Forelimb muscle (tissue), 1 donor: ENCODE measurements around the gene MRPS12. TPM values are rescaled to one million over a fixed set of nuclear protein-coding genes. Genes with fewer than 3 reads are reported as not detected.

ENCODE experiments used
- DNase-seq: peaks from one replicate; pipeline ENCODE4 v3.0.0-alpha.2; 2013; ENCODE audit warnings: low read depth
- polyA plus RNA-seq: library from polyadenylated mRNA; unstranded; fragments of 120-200 nt; gene quantifications from one replicate; pipeline ENCODE4 v1.2.1, GENCODE V29; 2013; ENCODE audit not compliant: insufficient read length

MRPS12 gene
- polyA plus RNA-seq, 1 donor, result 18.5 TPM

DNA sequence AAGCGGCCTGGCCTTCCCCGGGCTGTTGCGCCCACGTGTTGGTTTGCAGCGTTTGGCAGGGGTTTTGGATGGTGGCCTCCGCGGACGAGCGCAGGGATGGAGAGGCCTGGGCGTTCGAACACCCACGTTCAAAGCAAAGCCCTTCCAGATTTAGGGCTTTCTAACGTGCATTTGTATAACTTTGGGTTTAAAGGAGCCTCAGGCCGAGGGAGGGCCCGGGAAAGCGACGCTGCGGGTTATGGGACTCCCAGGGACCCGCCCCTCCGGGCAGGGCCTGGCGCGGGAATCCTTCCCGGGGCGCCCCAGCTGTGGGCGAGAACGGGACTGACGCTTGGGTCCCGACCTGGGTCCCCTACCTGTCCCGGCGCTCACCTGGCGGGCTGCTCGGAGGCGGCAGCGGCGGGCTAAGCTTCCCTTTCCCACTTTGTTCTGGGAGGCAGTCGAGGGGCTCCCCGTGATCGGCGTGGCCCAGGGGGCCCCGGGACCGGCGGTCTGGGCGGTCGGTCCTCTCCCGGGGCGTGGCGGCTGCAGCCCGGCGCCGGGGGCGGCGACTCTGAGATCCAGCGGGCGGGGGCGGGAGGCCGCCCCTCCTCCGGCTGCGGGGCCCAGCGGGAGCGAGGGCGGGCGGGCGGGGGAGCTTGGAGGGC lies 44.6 kb downstream of the MRPS12 start, which contains the start of gene FBXO17:
Gene FBXO17 (minus strand): TSS at position 529 of the 647 bp plus-strand sequence. CDS start 25,423 bp downstream, outside the sequence.
- no peak for DNase-seq

- DNase-seq, result no peak
These were observed 45.1 kb downstream of the MRPS12 start for GRCh38 chr19:38975861-38976271.

- no peak for DNase-seq
These were observed 46.9 kb downstream of the MRPS12 start for GRCh38 chr19:38977445-38978325.

DNA sequence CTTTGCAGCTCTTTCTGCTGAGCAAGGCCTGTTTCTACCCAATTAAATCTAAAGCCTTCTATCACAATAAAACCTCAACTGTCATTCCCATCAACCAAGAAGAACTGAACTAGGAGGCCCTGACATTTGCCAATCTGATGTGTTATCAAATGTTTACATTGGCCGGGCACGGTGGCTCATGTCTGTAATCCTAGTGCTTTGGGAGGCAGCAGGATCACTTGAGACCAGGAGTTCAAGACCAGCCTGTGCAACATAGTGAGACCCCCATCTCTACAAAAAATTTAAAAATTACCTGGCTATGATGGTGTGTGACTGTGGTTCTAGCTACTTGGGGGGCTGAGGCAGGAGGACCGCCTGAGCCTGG lies 47.6 kb downstream of the MRPS12 start:
- DNase-seq, result no peak

- no peak for DNase-seq
These were observed 49.1 kb downstream of the MRPS12 start for GRCh38 chr19:38979812-38980211.

DNA sequence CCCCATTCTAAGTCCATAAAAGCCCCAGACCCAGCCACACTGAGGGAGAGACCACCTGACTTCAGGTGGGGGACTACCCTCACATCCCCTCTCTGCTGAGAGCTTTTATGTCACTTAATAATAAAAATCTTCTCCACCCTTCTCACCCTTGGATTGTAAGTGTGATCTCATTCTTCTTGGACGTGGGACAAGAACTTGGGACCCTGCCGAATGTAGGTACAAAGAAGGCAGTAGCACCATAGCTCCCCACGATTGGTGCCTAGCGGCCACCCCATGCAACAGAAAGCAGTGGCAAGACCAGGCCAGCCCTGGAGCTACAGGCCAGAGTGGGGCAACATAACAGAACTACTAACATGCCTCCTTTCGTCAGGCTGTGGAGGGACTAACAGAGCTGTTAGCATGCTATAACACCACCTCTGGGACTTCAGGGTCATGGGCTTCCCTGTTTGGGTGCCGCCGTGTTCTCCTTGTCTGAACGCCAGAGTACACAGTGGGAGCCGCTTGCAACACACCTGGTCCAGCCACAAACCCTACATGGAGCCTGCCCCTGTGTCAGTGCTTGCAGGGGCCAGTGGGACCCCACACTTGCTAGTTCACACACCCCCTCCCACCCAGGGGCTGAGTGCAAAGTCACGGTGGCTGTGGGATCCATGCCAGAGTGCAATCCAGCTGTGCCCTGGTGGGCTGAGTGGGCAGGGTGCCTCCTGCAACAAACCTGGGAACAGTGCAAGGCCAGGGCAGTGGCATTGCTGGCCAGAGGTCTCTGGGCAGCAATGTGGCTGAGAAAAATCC lies 50.0 kb downstream of the MRPS12 start:
- DNase-seq, result no peak

Other genes starting within 250 kb of the MRPS12 start
- 0.92 TPM for gene CAPN12, start 186.5 kb upstream of the MRPS12 start, polyA plus RNA-seq
- gene LGALS7, start 157.4 kb upstream of the MRPS12 start, polyA plus RNA-seq, result 0.42 TPM
- not detected for gene LGALS7B, start 141.7 kb upstream of the MRPS12 start, polyA plus RNA-seq
- gene LGALS4, start 118.0 kb upstream of the MRPS12 start, polyA plus RNA-seq, result 0.99 TPM
- gene ECH1, start 99.2 kb upstream of the MRPS12 start, polyA plus RNA-seq, result 118 TPM
- 226 TPM for gene HNRNPL, start 81.0 kb upstream of the MRPS12 start, polyA plus RNA-seq
- 9.6 TPM for gene RINL, start 52.7 kb upstream of the MRPS12 start, polyA plus RNA-seq
- 104 TPM for gene SIRT2, start 31.3 kb upstream of the MRPS12 start, polyA plus RNA-seq
- 9.6 TPM for gene NFKBIB, start 31.0 kb upstream of the MRPS12 start, polyA plus RNA-seq
- gene CCER2, start 18.8 kb upstream of the MRPS12 start, polyA plus RNA-seq, result 5.9 TPM
- 24.1 TPM for gene SARS2, start 181 bp upstream of the MRPS12 start, polyA plus RNA-seq
- 30.9 TPM for gene FBXO17, start 44.8 kb downstream of the MRPS12 start, polyA plus RNA-seq
- gene FBXO27, start 101.6 kb downstream of the MRPS12 start, polyA plus RNA-seq, result 2.2 TPM
- gene ACP7, start 153.4 kb downstream of the MRPS12 start, polyA plus RNA-seq, result 0.15 TPM
- gene PAK4, start 194.8 kb downstream of the MRPS12 start, polyA plus RNA-seq, result 17.5 TPM